HG02970 (cell line): ENCODE data around the gene RNU2-63P.
"Not testable (repeated sequence)": the region's sequence is repeated elsewhere in the genome, so short reads cannot be mapped to it uniquely, and the experiment has no call there.

ENCODE experiments used
- ATAC-seq: cut with Tn5 transposase; IDR thresholded peaks from one replicate; pipeline ENCODE4 v1.9.1; 2021; ENCODE audit warnings: mild to moderate bottlenecking, moderate library complexity, moderate number of reproducible peaks; ENCODE audit not compliant: unreplicated experiment, low FRiP score

RNU2-63P gene

DNA sequence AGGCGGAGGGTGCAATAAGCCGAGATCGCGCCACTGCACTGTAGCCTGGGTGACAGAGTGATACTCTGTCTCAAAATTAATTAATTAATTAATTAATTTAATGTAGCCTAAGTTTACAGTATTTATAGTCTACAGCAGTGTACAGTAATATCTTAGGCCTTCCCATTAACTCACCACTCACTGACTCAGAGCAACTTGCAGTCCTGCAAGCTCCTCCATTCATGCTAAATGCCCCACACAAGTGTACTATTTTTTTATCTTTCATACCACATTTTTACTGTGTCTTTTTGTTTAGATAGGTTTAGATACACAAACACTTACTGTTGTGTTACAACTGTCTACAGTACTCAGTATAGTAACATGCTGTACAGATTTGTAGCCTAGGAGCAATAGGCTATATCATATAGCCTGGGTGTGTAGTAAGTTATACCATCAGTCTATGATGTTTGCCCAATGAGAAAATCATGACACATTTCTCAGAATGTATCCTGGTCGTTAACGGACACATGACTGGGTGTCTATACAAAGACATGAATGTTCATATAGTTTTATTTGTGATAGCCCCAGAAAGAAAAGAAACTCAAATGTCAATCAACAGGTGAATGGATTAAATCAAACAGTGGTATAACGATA, 15.8 kb upstream of the RNU2-63P start:
- no peak for ATAC-seq

DNA sequence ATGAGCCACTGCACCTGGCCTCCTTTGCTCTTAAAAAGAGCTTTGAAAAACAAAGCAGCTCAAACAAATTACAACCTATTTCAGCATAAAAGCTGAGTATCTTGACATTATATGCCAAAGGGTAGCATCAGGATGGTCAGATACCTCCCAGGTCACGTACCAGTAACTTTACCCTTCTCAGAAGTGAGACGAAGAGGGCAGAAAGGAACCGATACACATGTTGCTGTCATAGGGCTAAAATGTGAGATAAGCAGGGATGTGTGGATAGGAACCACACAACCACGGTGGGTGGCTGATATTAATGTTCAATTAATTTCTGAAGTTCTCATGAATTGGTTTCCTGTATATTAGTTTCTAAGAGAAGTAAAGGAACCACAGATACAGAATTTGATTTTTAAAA, 12.6 kb upstream of the RNU2-63P start:
- ATAC-seq = no peak

DNA sequence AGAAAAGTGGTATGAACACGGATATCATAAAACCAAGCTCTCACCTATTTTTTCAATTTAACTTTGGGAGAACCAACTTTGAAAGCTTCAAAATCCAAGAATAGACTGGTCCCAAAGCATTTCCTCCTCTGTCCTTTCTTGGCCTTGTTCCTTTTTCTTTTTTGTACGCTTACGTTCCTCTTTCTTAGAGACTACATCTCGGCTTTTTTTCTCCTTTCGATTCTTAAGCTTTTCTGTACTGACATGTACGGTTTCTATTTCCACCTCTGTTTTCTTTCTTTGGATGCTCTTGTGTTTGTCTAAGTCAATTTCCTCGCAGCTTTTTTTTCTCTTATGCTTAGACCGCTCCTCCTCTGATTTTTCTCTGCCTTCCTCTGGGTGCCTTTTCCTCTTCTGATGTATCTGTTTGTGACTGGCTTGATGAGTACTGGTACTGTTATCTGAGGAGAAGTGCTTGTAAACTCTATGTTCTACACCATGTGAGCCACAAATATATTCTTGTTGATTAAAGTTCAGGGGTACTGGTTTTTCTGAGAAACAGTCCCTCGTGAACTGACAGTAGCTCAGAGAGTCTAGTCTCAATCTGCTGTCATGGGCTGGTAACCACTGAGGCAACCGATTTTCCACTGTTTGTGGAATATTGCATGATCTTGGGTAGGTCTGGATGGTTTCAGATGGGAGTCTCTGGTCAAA, 11.5 kb upstream of the RNU2-63P start:
- ATAC-seq = no peak

DNA sequence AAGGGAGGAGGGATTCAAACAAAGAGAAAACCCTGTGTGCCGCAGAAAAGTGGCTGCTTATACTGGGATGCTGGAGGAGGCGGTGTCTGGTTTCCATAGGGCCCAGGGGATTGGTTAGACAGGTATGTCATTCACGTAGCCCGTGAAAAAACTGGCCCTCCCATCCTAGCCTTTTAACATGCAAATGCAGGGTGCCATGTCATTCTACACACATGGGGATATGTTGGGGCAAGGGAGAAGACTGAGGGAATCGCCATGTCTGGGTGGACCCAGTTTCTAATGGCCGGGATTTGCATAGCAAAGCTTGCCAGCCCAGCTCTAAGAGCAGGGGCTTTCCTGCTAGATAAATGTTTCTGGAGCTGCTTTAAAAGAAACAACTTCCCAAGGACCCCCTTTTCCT, 8.2 kb upstream of the RNU2-63P start:
- no peak for ATAC-seq

DNA sequence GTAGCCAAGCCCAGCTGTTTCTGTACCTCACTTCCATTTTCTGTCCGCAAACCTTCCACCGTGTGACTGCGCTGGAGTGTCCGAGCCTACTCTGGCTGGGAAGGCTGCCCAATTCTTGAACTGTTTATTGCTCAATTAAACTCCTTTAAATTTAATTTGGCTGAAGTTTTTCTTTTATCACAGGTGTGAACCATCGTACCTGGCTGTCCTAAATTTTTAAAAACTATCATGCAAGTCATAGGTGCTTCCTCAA, 6.2 kb upstream of the RNU2-63P start:
- ATAC-seq = no peak

DNA sequence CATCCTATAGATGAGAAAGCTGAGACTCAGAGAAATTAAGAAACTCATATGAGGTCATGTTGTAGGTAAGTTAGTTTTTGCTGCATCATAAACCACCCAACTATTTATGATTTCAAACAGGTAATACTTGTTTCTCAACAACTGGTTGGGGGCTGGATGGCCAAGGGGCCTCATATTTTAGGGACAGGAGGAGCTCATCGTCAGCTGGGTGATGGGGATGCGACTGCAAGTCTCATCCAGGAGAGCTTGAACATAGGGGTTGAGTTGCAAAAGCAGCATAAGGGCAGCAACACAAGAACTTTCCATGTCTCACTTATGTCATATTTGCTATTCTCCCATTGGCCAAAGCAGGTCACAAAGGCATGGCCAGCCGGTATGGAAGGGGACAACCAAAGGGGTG, 3.6 kb upstream of the RNU2-63P start:
- no peak for ATAC-seq

DNA sequence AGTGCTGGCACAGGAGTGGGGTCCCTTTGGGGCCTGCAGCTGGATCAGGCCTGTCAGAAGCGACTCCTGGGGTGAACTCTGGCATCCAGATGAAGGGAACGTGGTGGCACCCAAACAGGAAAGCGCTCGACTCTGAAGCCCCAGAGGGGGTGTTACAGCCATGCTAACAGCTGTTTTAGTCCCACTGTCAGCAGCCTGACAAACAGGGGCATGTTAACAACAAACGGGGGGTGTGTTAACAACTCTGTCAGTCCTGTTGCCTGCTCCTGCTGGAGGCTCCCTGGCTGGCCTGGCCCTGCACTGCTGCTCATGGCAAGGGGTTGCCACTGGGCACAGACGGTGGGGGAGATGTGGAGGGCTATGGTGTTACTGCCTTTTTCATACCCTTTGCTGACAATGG, 2.6 kb upstream of the RNU2-63P start:
- no peak for ATAC-seq

DNA sequence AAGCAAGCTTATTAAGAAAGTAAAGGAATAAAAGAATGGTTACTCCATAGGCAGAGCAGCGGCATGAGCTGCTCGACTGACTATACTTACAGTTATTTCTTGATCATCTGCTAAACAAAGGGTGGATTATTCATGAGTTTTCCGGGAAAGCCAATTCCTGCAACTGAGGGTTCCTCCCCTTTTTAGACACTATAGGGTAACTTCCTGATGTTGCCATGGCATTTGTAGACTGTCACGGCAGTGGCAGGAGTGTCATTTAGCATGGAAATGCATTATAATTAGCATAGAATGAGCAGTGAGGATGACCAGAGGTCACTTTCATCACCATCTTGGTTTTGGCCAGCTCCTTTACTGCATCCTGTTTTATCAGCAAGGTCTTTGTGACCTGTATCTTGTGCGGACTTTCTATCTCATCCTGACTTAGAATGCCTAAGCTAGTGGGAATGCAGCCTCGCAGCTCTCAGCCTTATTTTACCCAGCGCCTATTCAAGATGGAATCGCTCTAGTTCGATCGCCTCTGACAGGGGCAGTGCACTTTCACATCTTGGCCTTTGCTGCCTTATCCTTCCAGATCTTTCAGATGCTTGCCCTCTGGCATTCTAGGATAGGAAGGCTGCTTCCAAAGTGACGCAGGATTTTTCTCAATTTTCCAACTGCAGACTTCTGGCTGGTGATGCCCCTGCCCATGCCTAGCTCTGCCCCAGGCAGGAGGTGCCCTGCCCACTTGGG, 1.9 kb upstream of the RNU2-63P start:
- ATAC-seq = not testable (repeated sequence)

DNA sequence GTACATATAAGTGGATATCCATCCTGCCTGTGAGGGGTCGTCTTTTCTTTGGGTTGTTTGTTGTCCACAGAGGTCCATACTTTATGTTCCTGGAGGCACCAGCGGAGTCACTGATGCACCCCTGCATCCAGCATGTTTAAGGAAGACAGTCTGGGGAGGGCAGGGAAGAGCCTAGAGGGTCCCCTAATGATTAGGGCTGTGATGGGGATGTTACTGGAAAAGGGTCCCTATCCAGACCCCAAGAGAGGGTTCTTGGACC, 1.4 kb upstream of the RNU2-63P start:
- not testable (repeated sequence) for ATAC-seq

DNA sequence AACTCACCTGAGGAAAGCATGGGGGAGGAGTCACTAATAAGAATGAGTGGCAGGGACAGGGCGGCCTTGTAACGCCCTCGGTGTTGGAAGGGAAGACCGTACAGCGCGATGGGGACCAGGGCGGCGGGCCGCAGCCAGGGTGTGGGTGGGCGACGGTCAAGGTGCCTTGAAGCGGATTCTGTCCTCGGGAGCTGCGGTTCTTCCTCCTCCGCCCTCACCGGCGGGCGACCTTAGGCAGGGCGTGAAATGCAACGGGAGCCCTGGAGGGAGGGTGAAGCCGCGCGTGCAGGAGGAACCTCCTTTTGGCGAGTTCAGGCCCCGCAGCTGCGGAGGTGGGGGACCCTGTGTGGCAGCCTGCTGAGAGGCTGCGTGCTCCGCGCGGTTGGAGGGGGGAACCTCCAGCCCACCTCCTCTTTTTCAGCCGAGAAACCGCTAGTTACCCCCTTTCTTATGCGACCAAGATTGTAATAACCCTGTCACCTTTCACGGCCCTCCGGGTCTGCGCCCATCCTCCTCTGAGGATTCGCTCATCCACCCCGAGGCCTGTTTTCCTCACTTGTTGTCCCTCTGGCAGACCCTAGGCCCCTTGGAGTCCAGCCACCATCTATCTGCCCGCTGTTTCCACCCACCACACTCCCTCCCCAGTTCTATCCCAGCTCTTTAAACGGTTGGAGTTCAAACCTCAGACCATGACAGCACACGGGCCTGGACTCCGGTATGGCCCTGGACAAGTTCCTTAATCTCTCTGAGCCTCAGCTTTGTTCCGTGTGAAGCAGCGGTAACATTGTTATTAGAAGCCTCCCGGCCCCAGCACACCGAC, 823 bp upstream of the RNU2-63P start:
- ATAC-seq = peak; percentile 51

DNA sequence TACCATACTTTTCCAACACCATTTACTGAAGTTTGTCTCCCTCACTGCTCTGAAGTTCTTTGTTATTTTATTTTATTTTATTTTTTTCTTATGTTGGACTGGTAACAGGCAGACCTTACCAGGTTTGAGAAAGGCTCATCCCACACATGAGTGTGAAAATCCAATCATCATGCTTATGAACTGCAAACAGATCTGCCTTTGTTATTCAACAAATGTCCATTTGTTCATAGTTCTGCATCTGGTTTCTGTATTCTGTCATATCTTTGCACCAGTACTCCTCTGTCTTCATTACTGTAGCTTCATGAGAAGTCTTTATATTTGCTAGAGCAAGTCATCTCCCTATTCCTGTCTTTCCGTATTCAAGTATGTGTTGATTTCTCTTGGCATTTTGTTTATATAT, 5.3 kb downstream of the RNU2-63P start:
- ATAC-seq = no peak

DNA sequence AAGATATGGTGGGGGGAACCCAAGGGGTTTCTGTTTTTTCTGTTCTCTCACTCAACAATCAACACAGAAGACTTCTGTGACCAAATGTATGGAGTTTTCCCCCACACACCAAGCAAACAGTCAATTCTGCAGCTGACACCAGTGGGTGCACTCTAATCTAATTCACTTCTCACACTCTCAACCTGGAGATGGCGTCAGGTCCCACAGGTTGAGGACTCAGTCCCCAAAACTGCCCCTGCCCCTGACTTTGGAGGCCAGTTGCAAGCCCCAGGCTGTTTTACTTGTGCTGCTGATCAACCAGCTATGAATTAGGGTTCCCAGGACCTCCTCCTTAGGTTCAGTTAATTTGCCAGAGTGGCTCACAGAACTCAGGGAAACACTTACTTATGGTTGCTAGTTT, 6.2 kb downstream of the RNU2-63P start:
- no peak for ATAC-seq

DNA sequence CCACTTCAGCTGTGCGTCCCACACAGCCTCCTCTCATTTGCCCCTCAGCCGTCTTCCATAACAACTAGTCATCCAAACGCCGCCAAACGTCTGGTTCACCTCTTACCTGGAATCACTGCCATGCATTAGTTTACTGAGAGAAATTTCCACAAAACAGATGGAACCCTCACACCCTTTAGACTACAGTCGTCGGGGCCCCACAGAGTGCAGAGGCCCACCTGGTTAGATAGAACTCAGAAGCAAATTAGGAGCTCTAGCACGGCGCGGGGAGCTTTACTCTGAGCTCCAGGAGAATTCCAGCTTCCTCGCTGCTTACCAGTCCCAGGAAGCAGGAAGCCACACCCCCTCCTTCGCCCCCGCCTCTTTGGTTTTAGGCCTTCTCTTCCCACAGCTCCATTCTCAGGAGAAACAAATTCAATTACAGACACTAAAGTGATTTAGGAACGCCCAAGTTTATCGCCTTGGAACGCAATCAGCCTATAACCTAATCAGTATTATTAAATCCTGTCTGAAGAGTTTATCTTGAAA, 9.4 kb downstream of the RNU2-63P start:
- no peak for ATAC-seq

DNA sequence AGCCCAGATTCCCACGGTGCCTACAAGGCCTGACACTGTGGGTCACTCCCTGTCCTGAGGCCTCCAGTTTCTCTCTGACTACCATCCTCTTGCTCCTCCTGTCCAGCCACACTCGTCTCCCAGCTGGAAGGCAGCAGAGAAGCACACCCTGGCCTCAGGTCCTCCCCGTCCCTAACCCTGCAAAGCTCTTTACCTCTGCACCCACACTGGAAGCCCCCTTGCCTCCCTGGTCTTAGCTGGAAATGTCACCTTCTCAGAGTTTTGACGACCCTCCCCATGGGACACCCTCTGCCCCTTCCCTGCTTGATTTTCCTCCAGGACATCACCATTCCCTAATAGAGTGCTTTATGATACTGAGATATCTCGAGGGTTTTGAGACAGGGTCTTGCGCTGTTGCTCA, 10.6 kb downstream of the RNU2-63P start:
- no peak for ATAC-seq

DNA sequence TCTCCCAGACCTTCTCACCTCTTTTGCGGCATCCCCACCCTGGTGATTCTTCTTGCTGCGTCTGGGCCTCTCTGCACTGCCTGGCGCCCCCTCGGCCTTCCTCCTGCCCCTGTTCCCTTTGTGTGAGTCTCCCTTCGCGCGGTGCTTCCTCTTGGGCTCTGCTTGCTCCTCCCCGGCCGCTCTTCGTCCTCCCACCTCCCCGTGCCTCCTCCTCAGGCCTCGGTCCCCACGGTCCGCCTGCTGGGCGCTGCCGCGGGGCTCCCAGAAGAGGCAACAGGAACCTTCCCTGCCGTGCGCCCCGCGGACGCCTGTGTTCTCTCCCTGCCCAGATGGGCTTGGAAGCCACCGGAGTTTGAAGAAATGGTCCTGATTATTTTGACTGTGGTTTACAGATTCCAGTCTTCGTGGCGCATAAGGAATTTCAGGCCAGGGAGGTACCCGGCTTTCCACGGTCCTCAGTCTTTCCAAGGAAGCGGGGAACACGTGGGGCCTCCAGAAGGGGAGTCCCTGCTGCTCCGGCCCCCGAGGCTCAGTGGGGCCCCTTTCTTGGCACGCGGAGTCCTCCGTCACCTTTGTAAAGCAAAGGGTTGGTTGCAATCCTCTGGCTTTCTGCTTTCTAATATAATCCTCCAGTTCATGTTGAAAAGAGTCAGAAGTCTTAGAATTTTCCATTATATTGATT, 13.1 kb downstream of the RNU2-63P start:
- no peak for ATAC-seq

DNA sequence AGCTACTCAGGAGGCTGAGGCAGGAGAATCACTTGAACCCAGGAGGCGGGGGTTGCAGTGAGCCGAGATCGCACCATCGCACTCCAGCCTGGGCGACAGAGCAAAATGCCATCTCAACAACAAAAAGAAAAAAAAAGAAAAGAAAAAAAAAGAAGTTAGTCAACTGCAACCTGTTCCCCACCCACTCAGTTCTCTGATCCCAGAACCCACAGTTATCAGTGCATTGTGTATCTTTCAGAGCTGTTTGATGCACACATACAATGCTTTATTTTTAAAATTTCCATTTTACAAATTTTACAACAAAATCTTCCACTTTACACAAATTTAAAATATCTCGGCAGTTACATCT, 14.0 kb downstream of the RNU2-63P start:
- ATAC-seq = no peak

DNA sequence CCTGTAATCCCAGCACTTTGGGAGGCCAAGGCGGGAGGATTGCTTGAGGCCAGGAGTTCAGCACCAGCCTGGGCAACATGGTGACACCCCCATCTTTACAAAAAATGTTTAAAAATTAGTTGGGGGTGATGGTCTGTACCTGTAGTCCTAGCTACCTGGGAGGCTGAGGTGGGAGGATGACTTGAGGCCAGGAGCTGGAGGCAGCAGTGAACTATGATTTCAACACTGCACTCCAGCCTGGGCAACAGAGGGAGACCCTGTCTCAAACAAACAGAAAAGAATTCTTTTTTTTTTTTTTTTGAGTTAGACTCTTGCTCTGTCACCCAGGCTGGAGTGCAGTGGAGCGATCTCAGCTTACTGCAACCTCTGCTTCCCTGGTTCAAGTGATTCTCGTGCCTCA, 15.9 kb downstream of the RNU2-63P start:
- not testable (repeated sequence) for ATAC-seq

DNA sequence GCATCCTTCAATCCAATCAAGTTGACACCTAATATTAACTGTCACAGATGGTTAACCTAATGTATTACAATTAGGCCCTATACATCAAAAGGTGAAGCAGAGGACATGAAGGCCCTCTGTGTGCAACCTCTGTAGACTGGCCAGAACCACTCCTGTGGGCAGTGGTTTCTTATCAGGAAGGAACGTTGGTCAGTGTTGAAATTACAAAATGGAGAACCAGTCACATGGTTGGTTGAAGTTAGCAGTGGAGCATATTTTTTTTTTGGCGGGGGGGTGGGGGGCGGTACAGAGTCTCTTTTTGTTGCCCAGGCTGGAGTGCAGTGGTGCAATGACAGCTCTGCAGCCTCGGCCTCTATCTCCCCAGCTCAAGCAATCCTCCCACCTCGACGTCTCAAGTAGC, 19.8 kb downstream of the RNU2-63P start:
- ATAC-seq = no peak

DNA sequence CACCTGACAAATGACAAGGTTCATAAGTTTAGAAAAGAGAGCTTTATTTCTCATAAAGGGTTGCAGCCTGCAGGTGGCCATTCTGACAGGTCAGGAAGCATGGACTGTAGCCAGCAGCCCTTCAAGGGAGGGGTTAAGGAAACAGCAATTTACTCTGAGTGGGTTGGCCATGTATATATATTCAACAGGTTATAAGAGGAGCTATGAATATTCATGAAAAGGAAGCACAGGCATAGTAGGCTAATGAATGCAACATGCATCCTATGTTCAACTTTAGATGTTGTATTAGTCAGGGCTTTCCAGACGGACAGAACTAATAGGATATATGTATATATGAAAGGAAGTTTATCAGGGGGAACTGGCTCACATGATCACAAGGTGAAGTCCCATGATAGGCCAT, 20.6 kb downstream of the RNU2-63P start:
- ATAC-seq = no peak

DNA sequence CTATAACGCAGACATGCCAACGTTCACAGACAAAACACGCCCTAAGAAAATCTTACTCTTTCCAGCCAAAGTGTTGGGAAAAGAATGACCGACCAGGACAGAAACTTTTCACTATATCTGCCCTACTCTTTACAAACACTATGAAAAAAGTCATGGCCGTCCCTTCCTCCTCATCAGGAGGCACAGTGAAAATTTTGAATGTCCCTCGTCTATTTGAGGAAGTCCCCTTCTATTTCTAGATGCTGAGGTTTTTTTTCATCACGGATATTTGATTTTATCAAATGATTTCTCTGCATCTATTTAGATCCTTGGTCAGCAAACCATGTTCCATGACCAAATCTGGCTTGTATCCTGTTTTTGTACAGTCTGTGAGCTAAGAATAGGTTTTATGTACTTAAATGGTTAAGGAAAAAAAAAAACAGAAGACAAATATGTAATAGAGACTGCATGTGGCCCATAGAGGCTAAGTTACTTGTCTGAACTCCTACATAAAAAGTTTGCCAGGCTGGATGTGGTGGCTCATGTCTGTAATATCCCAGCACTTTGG, 22.0 kb downstream of the RNU2-63P start:
- not testable (repeated sequence) for ATAC-seq

DNA sequence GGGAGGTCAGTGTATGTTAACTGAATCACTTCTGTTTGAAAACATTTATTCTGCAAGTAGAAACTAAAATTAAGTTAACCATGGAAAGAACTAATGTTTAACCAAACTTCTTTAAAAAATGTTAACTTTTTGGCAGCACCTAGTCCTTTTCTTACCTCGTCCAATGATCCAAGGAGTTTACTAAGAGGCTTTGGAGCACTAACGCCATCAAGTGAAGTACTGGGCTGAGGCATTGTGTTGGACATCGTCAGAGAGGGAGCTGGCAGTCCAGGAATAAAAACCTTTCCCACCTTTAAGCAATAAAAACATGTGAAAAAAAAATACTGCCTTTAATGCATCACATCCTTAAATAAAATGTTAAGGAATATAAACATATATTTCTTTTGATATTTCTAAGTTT, 23.8 kb downstream of the RNU2-63P start:
- ATAC-seq = not testable (repeated sequence)
